ENCODE results near the gene PRKG1.

GRCh38 chr10:51617576-51618235 is 543.4 kb downstream of the PRKG1 start:
- TF ChIP-seq CTCF (IDR thresholded peaks at IDR 0.05; ENCODE audit: insufficient read depth, low read length, poor library complexity, severe bottlenecking) (no peak), EZH2phosphoT487 (conservative IDR thresholded peaks at IDR 0.05; ENCODE audit: low read length) (no peak)
